ENCODE results near the gene ERICH6.

The ERICH6 gene

DNA sequence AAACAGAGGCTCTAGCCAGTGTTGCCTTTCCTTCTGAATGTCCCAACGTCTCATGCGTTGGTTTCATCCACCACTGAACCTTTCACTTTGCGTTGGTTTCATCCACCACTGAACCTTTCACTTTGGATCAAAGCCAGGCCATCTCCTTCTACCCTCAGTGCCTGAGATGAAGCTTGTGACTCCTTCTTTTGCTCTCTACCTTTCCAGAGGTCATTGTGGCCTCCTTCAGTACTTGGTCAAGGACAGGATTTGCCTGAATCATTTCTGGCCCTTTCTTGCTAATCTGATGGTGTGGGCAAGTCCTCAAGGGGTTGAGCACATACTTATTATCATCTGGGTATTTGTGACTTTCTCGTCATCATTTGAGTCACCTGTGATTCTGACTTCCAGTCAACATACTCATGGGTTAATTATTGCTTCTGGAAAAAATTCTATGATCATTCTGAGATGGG, 50.6 kb downstream of the ERICH6 start:
- no peak for DNase-seq (ENCODE audit: low spot score)
- in situ Hi-C loops (cut with MboI; ENCODE audit: low pct_unique_long_range_greater_than_20kb, low sequenced_read_pairs, unreplicated experiment): no loop called here
- TF ChIP-seq CTCF (IDR thresholded peaks at IDR 0.05; ENCODE audit: extremely low read depth, insufficient read depth, missing control alignments): no peak

DNA sequence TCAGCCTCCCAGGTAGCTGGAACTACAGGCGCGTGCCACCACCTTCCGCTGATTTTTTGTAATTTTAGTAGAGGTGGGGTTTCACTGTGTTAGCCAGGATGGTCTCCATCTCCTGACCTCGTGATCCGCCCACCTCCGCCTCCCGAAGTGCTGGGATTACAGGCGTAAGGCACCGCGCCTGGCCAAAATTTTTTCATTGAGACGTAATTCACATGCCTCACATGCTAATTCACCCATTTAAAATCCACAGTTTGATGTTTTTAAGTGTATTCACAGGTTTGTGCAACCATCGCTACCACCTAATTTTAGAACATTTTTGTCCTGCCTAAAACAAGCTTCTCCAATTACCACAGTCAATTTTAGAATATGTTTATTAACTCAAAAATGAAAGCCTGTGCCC, 63.5 kb downstream of the ERICH6 start:
- DNase-seq (ENCODE audit: low spot score): no peak
- TF ChIP-seq CTCF (IDR thresholded peaks at IDR 0.05; ENCODE audit: extremely low read depth, insufficient read depth, missing control alignments): no peak
- in situ Hi-C loops (cut with MboI; ENCODE audit: low pct_unique_long_range_greater_than_20kb, low sequenced_read_pairs, unreplicated experiment): no loop called here

- no peak for DNase-seq (ENCODE audit: low spot score)
- TF ChIP-seq CTCF (IDR thresholded peaks at IDR 0.05; ENCODE audit: extremely low read depth, insufficient read depth, missing control alignments): no peak
- in situ Hi-C loops (cut with MboI; ENCODE audit: low pct_unique_long_range_greater_than_20kb, low sequenced_read_pairs, unreplicated experiment): no loop called here
Measured at GRCh38 chr3:150639262-150639661, 64.5 kb downstream of the ERICH6 start.

DNA sequence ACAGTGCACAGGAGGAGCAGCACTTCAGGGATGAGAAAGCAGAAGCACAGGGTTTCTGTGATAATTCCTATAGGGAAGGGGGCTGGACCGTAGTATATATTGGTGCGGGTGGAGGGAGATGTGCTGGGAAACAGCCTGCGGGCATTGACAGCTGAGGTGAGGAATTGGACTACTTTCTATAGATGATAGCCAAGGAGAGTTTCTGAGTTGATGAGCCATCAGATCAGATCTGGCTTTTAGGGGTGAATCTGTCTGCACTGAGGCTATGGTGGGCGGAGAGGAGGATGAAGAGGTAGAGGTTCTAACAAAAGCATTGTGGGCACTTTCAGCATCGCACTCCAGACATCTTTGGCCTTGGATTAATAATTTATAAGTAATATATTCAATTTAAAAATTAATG, 67.5 kb downstream of the ERICH6 start:
- no peak for TF ChIP-seq CTCF (IDR thresholded peaks at IDR 0.05; ENCODE audit: extremely low read depth, insufficient read depth, missing control alignments)
- in situ Hi-C loops (cut with MboI; ENCODE audit: low pct_unique_long_range_greater_than_20kb, low sequenced_read_pairs, unreplicated experiment): no loop called here

GRCh38 chr3:150635526-150635925, 68.2 kb downstream of the ERICH6 start:
- TF ChIP-seq CTCF (IDR thresholded peaks at IDR 0.05; ENCODE audit: extremely low read depth, insufficient read depth, missing control alignments): no peak
- in situ Hi-C loops (cut with MboI; ENCODE audit: low pct_unique_long_range_greater_than_20kb, low sequenced_read_pairs, unreplicated experiment): no loop called here
- DNase-seq (ENCODE audit: low spot score): peak; percentile 46

More for the DNA sequence above, 67.5 kb downstream of the ERICH6 start:
- DNase-seq (ENCODE audit: low spot score): no peak

DNA sequence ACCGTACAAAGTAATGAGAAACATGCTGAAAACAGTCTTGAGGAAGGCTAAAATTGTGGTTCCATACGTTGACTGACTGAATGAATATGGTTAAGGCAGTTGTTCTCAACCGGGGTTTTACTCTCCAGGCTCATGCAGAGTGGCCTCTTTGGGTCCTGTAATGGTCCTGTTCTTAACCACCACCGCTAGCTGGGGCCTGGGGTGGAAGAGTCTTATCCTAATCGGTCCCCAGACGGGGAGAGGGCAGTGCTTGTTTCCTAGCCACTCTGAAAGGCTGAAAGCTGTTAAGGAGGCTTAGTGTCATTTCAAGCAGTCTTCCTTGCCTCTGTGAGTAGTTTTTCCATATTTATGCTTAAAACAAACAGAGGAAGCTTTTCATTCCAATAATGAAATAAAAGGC, 68.6 kb downstream of the ERICH6 start:
- in situ Hi-C loops (cut with MboI; ENCODE audit: low pct_unique_long_range_greater_than_20kb, low sequenced_read_pairs, unreplicated experiment): no loop called here
- no peak for TF ChIP-seq CTCF (IDR thresholded peaks at IDR 0.05; ENCODE audit: extremely low read depth, insufficient read depth, missing control alignments)

More for the DNA sequence above, 68.6 kb downstream of the ERICH6 start:
- DNase-seq (ENCODE audit: low spot score): no peak
